ENCODE measurements around the gene MAPKBP1. TPM values are rescaled to one million over a fixed set of nuclear protein-coding genes. Genes with fewer than 3 reads are reported as not detected.

Gene MAPKBP1
- total RNA-seq, 2 donors from 2014 or later: 12.5 to 31.6 TPM

GRCh38 chr15:41813426-41813825, 39.1 kb downstream of the MAPKBP1 start:
- no peaks in the 10 kb centered on the region for H3K9me3 ChIP-seq
- no peak for TF ChIP-seq POLR2A (IDR thresholded peaks at IDR 0.05)
- no peak for TF ChIP-seq CTCF (IDR thresholded peaks at IDR 0.05)
- intact Hi-C loops (cut with DNase I): loop anchor here (5.0 kb wide), 1 partner anchor 46 kb away; no protein-coding TSS in a partner anchor
- no peak overlapping the region for H3K27ac ChIP-seq
- ATAC-seq (no peak), DNase-seq (no peak)
- WGBS, 2 donors: 89 to 94% methylated on average over 8 of the region's 8 CpGs
- peaks cover 0 to 7% of the 10 kb centered on the region in 2 donors for H3K36me3 ChIP-seq (replicated peaks in 1 of 2; ENCODE audit: insufficient read depth in 1 of 2, low read depth in 2 of 2)
- H3K4me3 ChIP-seq: no peak overlapping the region
- H3K4me1 ChIP-seq: no peaks in the 10 kb centered on the region
- no peaks in the 10 kb centered on the region for H3K27me3 ChIP-seq

- peaks cover 0 to 8% of the 10 kb centered on the region in 2 donors for H3K36me3 ChIP-seq (replicated peaks in 1 of 2; ENCODE audit: insufficient read depth in 1 of 2, low read depth in 2 of 2)
These were observed 40.2 kb downstream of the MAPKBP1 start for GRCh38 chr15:41814534-41814933.

GRCh38 chr15:41816788-41817187, 42.5 kb downstream of the MAPKBP1 start:
- Histone ChIP-seq H3K27ac (no peak overlapping the region), H3K9me3 (no peaks in the 10 kb centered on the region), H3K4me1 (peaks cover 16% of the 10 kb centered on the region), H3K4me3 (no peak overlapping the region), H3K36me3 (replicated peaks in 1 of 2; ENCODE audit: insufficient read depth in 1 of 2, low read depth in 2 of 2) (peaks cover 0 to 8% of the 10 kb centered on the region in 2 donors), H3K27me3 (no peaks in the 10 kb centered on the region)
- no peak for ATAC-seq
- WGBS, 2 donors: 96% methylated on average over 9 of the region's 9 CpGs; no CpG with 5 or more reads in 1 of the 2 donors
- intact Hi-C loops (cut with DNase I): no loop called here
- TF ChIP-seq CTCF (IDR thresholded peaks at IDR 0.05) (no peak), POLR2A (IDR thresholded peaks at IDR 0.05) (no peak)
- DNase-seq: no peak

More at GRCh38 chr15:41814534-41814933, 40.2 kb downstream of the MAPKBP1 start:
- Histone ChIP-seq H3K27me3 (no peaks in the 10 kb centered on the region), H3K9me3 (no peaks in the 10 kb centered on the region), H3K4me1 (no peaks in the 10 kb centered on the region), H3K4me3 (no peak overlapping the region), H3K27ac (no peak overlapping the region)
- intact Hi-C loops (cut with DNase I): loop anchor here (5.0 kb wide), 1 partner anchor 47 kb away; no protein-coding TSS in a partner anchor
- 66 to 75% methylated on average over 4 to 5 of the region's 5 CpGs for WGBS, 2 donors
- no peak for TF ChIP-seq CTCF (IDR thresholded peaks at IDR 0.05)
- TF ChIP-seq POLR2A (IDR thresholded peaks at IDR 0.05): no peak
- ATAC-seq: no peak
- DNase-seq: no peak

- Histone ChIP-seq H3K9me3 (no peaks in the 10 kb centered on the region), H3K27me3 (no peaks in the 10 kb centered on the region), H3K4me3 (no peak overlapping the region), H3K27ac (no peak overlapping the region), H3K36me3 (replicated peaks in 1 of 2; ENCODE audit: insufficient read depth in 1 of 2, low read depth in 2 of 2) (peaks cover 0 to 8% of the 10 kb centered on the region in 2 donors), H3K4me1 (peaks cover 17% of the 10 kb centered on the region)
- TF ChIP-seq CTCF (IDR thresholded peaks at IDR 0.05) (no peak), POLR2A (IDR thresholded peaks at IDR 0.05) (no peak)
- DNase-seq (no peak), ATAC-seq (no peak)
- intact Hi-C loops (cut with DNase I): no loop called here
- 85 to 96% methylated on average over 13 to 14 of the region's 14 CpGs for WGBS, 2 donors
These were observed 43.0 kb downstream of the MAPKBP1 start for GRCh38 chr15:41817327-41817726.

- H3K27me3 ChIP-seq: no peaks in the 10 kb centered on the region
- TF ChIP-seq CTCF (IDR thresholded peaks at IDR 0.05) (no peak), POLR2A (IDR thresholded peaks at IDR 0.05) (no peak)
- intact Hi-C loops (cut with DNase I): no loop called here
- WGBS, 2 donors: 86 to 97% methylated on average over 6 of the region's 6 CpGs
- peaks cover 0 to 8% of the 10 kb centered on the region in 2 donors for H3K36me3 ChIP-seq (replicated peaks in 1 of 2; ENCODE audit: insufficient read depth in 1 of 2, low read depth in 2 of 2)
- DNase-seq (no peak), ATAC-seq (no peak)
- no peak overlapping the region for H3K4me3 ChIP-seq
- H3K4me1 ChIP-seq: peaks cover 17% of the 10 kb centered on the region
- H3K27ac ChIP-seq: no peak overlapping the region
- no peaks in the 10 kb centered on the region for H3K9me3 ChIP-seq
These were observed 43.5 kb downstream of the MAPKBP1 start for GRCh38 chr15:41817781-41818180.
